Omental fat pad (tissue), 4 donors: ENCODE data around the gene ST6GALNAC4. TPM values are rescaled to one million over a fixed set of nuclear protein-coding genes. Genes with fewer than 3 reads are reported as not detected.

Source experiments
- ATAC-seq: fragments of 150-250 bp; one replicate; pipeline ENCODE4 v1.9.1; 2016; ENCODE audit warnings: mild to moderate bottlenecking, moderate library complexity; ENCODE audit not compliant: low FRiP score
- DNase-seq: peaks from one replicate; pipeline ENCODE4 v3.0.0-alpha.2; 2019; ENCODE audit warnings: low spot score
- CTCF ChIP-seq, 3 donors: fragments of 450-650 bp; IDR thresholded peaks; one replicate each; pipeline ENCODE4 v1.5.1; 2016 to 2017; ENCODE audit warnings: antibody characterized with exemption in 3 of 3, mild to moderate bottlenecking in 3 of 3, moderate library complexity in 2 of 3
- total RNA-seq, 4 donors: library from RNA; depleted of rRNA; stranded (reverse); fragments of >200 nt; gene quantifications; one replicate each; pipeline ENCODE4 v1.1.0, GENCODE V29; 2016

ST6GALNAC4 gene
- total RNA-seq, 4 donors from 2014 or later: 26.6 to 78.5 (median 45.0) TPM

GRCh38 chr9:127896395-127897192 is 20.2 kb downstream of the ST6GALNAC4 start:
- no peak for TF ChIP-seq CTCF (IDR thresholded peaks at IDR 0.05)
- peak; percentile 11 for ATAC-seq
- DNase-seq: no peak

GRCh38 chr9:127895811-127896210 is 21.0 kb downstream of the ST6GALNAC4 start:
- DNase-seq (no peak), ATAC-seq (no peak)
- no peak for TF ChIP-seq CTCF (IDR thresholded peaks at IDR 0.05)

GRCh38 chr9:127893392-127893791 is 23.4 kb downstream of the ST6GALNAC4 start:
- TF ChIP-seq CTCF (IDR thresholded peaks at IDR 0.05): no peak
- no peak for DNase-seq
- ATAC-seq: no peak

- DNase-seq: no peak
- no peak for ATAC-seq
- TF ChIP-seq CTCF (IDR thresholded peaks at IDR 0.05): no peak
These were observed 24.0 kb downstream of the ST6GALNAC4 start for GRCh38 chr9:127892831-127893230.

GRCh38 chr9:127890053-127890452 is 26.8 kb downstream of the ST6GALNAC4 start:
- no peak for ATAC-seq
- TF ChIP-seq CTCF (IDR thresholded peaks at IDR 0.05): no peak
- DNase-seq: no peak

GRCh38 chr9:127887792-127888191 is 29.0 kb downstream of the ST6GALNAC4 start:
- DNase-seq (no peak), ATAC-seq (no peak)
- no peak for TF ChIP-seq CTCF (IDR thresholded peaks at IDR 0.05)

GRCh38 chr9:127886401-127886972 is 30.4 kb downstream of the ST6GALNAC4 start:
- ATAC-seq (no peak), DNase-seq (no peak)
- no peak for TF ChIP-seq CTCF (IDR thresholded peaks at IDR 0.05)
